ENCODE results near the gene TNFSF8.

DNA sequence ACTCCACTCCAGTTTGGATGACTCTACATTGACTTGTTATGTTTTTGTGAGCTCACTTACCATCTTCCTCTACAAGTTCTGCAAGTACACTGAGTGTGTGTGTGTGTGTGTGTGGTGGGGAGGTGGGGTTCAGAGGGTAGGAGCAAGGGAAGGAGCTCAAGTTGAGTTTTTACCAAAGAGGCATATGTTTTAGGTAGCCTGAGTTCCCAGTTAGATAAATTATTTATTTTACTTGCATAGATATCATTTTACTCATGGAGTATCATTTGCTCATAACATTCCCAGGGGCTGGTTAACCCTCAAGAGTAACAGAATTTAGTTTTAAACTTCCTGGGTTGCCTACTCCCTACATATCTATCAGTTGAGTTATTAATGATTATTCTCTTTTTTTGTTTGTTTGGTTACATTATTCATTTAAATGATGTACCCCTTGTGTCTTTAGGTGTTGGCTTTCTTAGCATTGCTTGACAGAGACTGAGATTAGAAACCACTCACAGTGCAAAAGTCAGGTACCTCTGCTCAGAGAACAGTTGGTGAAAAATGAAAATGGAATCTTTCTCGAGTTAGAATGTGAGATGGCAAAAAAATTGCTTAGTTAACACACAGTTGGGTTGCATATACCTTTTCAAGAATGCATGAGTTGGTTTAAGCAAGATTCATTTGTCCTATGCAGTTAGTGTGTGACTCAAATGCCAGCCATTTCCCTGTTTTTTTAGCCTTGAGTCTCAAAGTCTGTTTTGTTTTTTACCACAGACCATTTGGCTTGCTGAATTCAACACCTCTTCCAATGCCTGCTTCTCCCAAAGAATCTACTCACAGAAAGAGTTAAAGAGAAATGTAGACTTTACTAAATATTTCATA lies 29.2 kb downstream of the TNFSF8 start:
- TF ChIP-seq, protein P1, sequence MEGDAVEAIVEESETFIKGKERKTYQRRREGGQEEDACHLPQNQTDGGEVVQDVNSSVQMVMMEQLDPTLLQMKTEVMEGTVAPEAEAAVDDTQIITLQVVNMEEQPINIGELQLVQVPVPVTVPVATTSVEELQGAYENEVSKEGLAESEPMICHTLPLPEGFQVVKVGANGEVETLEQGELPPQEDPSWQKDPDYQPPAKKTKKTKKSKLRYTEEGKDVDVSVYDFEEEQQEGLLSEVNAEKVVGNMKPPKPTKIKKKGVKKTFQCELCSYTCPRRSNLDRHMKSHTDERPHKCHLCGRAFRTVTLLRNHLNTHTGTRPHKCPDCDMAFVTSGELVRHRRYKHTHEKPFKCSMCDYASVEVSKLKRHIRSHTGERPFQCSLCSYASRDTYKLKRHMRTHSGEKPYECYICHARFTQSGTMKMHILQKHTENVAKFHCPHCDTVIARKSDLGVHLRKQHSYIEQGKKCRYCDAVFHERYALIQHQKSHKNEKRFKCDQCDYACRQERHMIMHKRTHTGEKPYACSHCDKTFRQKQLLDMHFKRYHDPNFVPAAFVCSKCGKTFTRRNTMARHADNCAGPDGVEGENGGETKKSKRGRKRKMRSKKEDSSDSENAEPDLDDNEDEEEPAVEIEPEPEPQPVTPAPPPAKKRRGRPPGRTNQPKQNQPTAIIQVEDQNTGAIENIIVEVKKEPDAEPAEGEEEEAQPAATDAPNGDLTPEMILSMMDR (IDR thresholded peaks at IDR 0.05): no peak
- no peak for TF ChIP-seq POLR2A (IDR thresholded peaks at IDR 0.05)
- TF ChIP-seq POLR2AphosphoS5 (IDR thresholded peaks at IDR 0.05): no peak

Measured in prostate gland (tissue), 2 donors.